Measurements from ENCODE around the gene CAMK1D.

The CAMK1D gene

DNA sequence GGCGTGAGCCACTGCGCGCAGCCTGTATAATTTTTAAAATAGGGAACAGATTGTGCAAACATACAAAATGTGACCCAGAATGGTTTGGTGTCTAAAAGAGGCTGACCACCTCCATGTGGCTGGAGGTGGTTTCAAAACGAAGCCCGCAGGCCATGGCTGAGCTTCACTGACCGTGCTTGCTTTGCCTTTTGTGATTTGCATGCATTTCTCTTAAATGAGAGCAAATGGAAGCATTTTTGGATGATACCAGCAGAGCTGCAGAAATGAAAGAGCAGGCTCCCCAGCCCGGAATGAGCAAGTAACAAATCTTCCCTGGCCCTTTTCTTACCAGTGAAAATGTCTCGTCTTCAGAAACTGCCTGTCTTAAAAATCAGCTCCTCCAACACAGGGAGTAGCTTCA lies 239.9 kb downstream of the CAMK1D start:
- DNase-seq (ENCODE audit: low read depth in 2 of 3, low spot score in 2 of 3): no peak

- DNase-seq (ENCODE audit: low read depth in 2 of 3, low spot score in 2 of 3): no peak
These were observed 240.4 kb downstream of the CAMK1D start for GRCh38 chr10:12589791-12590190.

DNA sequence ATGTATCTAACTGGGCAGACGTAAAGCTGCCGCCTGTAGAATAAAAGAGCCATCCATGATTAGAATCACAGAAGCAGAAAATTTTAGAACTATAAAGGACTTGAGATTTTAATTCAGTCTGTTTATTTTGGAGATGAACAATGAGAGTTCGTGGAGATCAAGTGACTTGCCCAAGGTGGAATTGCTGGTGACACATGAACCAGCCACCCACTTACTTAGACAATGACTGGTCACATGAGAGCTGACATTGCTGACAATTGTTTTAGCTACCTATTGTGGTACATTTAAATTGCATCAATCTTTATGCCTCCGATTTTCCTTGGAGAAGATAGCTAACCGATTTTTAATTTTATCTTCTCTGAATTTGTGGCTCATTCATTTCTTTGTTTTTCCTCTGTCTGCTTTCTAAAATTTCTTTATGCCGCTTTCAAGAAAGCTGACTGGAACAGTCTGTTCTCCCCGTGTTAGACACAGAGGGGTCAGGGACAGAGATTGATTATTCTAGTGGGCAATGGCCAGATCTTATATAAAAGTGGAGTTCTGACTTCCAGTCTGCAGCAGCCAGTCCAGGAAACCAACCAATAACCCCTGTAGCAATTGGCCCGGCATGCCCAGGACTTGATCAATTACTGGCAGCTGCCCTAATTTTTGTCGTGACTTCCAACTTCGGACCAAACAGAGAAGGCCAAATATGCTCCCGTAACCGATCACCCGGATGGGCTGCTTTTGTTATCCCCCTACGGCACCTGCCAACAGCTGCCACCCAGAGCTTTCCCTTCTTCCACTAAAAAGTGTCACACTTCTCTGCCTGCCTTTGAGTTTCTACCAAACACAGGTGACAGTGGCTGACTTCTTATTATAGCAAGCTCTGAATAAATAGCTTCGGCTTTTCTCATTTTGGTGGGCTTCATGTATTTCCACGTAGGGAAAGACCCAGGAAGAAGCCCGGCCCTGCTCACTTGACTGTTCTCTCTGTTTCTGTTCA lies 241.6 kb downstream of the CAMK1D start:
- DNase-seq (ENCODE audit: low read depth in 2 of 3, low spot score in 2 of 3): no peak

DNA sequence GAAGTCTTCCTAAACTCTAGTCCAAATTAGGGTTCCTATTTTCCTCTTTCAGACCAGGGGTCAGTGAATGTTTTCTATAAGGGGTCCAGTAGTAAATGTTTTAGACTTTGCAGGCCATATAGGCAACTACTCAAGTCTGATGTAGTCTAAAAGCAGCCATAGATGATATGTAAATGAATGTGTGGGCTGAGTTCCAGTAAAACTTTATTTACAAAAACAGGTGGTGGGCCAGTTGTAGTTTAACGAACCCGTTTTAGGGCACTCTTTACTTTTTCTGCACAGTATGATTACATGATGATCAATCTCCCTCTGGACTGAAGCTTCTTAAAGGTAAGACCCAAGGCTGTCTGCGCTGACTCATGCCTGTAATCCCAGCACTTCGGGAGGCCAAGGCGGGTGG lies 243.6 kb downstream of the CAMK1D start:
- no peak for DNase-seq (ENCODE audit: low read depth in 2 of 3, low spot score in 2 of 3)

GRCh38 chr10:12594448-12594944 lies 245.1 kb downstream of the CAMK1D start:
- no peak for DNase-seq (ENCODE audit: low read depth in 2 of 3, low spot score in 2 of 3)

DNA sequence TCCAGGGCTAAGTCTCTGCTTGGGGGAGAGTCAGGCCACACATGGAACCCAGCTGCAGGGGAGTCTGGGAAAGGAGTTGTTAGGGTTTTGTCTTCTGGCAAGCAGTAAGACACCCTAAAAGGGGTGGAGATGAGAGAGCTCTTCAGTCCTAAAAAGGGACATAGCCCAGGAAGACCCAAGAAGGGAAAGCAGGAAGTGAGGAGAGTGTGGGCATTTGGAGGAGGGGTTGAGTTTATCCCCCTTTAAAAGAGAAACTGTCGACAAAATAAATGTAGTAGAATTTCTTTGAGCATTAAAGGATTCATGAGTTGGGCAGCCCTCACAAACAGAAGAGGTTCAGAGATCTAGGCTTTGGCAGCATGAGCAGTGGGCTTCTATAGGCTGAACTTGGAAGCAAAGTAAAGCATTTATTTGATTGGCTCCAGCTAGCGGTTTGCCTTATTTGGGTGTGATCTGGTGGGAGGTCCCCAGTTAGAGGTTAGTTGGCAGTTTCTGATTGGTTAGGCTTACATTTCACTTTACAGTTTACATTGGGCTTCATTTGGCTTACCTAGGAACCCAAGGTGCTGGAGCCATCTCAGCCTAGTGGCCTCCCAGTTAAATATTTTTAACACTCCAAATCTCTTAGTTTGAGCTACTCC lies 246.7 kb downstream of the CAMK1D start:
- DNase-seq (ENCODE audit: low read depth in 2 of 3, low spot score in 2 of 3): no peak

GRCh38 chr10:12597176-12597575 lies 247.8 kb downstream of the CAMK1D start:
- no peak for DNase-seq (ENCODE audit: low read depth in 2 of 3, low spot score in 2 of 3)

- no peak for DNase-seq (ENCODE audit: low read depth in 2 of 3, low spot score in 2 of 3)
These were observed 248.7 kb downstream of the CAMK1D start for GRCh38 chr10:12597788-12598765.

- DNase-seq (ENCODE audit: low read depth in 2 of 3, low spot score in 2 of 3): no peak
These were observed 251.3 kb downstream of the CAMK1D start for GRCh38 chr10:12600652-12601051.

GRCh38 chr10:12602521-12602920 lies 253.2 kb downstream of the CAMK1D start:
- no peak for DNase-seq (ENCODE audit: low read depth in 2 of 3, low spot score in 2 of 3)

- DNase-seq (ENCODE audit: low read depth in 2 of 3, low spot score in 2 of 3): no peak
These were observed 254.6 kb downstream of the CAMK1D start for GRCh38 chr10:12603766-12604470.

DNA sequence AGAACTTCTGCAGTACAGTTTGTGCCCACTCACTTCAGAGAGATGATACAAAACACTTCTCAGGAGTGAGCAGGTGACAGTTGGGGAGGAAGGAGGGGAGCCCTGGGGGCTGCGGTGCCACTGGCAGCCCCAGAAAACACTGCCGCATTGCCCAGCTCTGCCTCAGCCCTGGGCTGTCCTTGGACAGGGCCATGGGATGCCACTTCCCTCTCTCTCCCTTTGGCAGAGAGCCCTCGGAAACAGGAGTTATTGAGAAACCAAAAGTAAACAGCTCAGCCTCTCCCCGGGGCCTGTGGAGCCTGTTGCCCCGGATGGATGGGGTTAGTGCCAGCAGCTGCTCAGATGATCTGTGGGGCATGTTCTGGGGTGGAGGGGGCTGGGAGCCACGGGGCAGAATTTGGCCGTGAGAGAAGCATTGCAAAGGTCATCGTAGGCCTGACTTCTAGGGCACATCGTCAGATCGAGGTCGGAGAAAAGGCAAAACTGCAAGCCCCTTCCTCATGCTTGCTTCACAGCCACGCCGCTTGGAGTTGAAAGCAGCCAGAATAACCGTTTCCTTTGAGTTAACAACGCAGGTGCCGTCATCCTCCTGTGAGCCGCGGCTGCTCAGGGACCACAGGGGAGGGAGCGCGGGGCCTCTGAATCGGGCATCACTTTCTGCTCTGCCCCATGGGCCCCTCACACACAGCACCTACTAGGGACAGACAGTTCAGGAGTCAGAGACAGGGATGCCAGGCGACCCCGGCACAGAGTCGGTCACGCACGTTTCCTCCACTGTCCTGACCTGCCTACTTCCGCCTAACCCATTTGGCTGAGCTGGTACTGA lies 256.4 kb downstream of the CAMK1D start:
- DNase-seq (ENCODE audit: low read depth in 2 of 3, low spot score in 2 of 3): peak in 2 of 3 experiments; percentile 18 to 38

DNA sequence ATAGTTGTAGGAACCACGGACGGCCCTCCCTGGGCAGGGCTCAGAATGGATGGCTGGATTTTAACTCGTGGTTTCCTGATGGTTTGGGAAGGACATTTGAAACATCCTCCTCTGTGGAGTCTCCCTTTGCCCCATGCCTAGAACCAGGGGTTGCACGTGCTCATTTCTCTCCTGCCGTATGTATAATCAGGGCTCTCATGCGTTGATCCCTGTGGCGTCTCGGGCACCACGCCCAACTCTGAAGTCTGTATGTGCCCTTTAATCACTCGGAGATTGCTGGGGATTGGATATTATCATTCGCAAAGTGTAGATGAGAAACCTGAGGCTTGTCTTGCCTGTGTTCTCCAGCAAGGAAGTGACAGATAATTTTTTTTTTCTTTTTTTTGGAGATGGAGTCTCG lies 257.1 kb downstream of the CAMK1D start:
- no peak for DNase-seq (ENCODE audit: low read depth in 2 of 3, low spot score in 2 of 3)

GRCh38 chr10:12608761-12609160 lies 259.4 kb downstream of the CAMK1D start:
- no peak for DNase-seq (ENCODE audit: low read depth in 2 of 3, low spot score in 2 of 3)

DNA sequence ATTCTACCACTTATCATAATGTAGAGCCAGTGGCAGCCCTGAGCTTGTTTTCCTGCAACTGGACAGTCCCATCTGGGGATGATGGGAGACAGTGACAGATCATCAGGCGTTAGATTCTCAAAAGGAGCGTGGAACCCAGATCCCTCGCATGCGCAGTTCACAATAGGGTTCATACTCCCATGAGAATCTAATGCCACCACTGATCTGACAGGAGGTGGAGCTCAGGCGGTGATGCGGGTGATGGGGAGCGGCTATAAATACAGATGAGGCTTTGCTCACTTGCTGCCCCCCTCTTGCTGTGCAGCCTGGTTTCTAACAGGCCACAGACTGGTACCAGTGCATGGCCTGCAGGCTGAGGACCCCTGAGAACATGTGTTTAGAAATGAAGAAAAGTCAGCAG lies 260.1 kb downstream of the CAMK1D start:
- DNase-seq (ENCODE audit: low read depth in 2 of 3, low spot score in 2 of 3): no peak

DNA sequence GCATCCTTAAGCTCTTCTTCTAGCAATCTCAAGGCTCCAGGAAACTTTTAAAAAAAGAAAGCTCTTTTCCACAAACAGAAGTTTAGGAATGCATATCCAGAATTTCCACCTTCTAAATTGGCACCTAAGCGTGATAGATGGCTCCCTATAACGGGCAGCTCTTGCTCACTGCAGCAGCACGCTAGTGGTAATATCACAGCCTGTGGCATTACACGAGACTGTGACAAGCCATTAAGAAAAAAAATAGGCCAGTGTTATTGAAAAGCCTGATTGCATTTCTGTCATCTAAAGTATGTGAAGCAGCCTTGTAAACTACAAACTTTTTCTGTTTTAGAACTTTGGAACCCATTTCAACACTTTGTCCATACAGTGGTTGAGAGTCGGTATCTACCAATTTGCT lies 263.8 kb downstream of the CAMK1D start:
- no peak for DNase-seq (ENCODE audit: low read depth in 2 of 3, low spot score in 2 of 3)

DNA sequence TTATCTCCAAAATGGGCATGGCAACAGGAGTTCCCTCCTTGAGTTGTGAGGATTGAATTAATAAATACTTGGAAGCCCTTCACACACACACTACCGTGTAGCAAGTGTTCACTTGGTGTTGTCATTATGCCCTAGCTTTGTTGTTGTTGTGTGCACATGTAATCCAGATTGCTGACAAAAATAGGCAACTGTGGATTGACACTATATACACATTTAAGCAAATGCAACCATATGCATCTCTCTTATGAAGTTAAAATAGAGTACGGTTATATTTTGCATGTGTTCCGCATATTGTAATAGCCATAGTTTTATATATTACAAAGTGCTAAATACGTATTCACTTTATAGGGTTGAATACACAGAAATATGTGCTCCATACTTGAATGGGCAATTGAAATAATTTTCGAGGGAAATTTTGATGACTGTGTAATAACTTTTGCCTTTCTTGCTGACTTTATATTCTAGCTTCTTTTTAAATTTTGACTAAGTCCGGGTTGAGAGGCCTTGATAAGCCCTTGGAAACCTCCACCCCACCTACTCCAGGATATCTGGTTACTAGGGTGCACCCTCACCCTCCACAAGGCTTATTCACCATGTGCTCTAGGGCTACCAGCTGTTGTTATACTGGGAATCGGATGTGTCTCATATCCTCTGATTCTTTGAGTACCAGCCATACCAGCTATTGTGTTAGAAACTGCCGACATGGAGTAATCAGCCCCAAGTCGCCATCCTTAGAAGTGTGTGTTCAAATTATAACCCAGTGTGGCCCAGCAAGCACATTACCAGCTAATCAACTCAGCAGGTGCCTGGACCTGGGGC lies 265.0 kb downstream of the CAMK1D start:
- no peak for DNase-seq (ENCODE audit: low read depth in 2 of 3, low spot score in 2 of 3)

GRCh38 chr10:12615296-12616220 lies 266.2 kb downstream of the CAMK1D start:
- DNase-seq (ENCODE audit: low read depth in 2 of 3, low spot score in 2 of 3): no peak
